ENCODE results near the gene ASH1L. TPM values are rescaled to one million over a fixed set of nuclear protein-coding genes. Genes with fewer than 3 reads are reported as not detected.

Gene ASH1L
- total RNA-seq, 4 donors from 2014 or later, result 58.3 to 101 (median 73.8) TPM

GRCh38 chr1:155304558-155305063 lies 258.0 kb downstream of the ASH1L start:
- Histone ChIP-seq H3K4me3 (peak overlapping the region in 1 of 4 donors; percentile 28), H3K27ac (peak overlapping the region in 1 of 4 donors; percentile 26), H3K4me1 (peaks cover 0 to 6% (median 4%) of the 10 kb centered on the region in 4 donors), H3K27me3 (no peaks in the 10 kb centered on the region), H3K36me3 (no peaks in the 10 kb centered on the region), H3K9me3 (no peaks in the 10 kb centered on the region)
- no peak for DNase-seq
- TF ChIP-seq POLR2A (IDR thresholded peaks at IDR 0.05), result no peak
- no peak for TF ChIP-seq CTCF (IDR thresholded peaks at IDR 0.05)

- no peak for DNase-seq
- Histone ChIP-seq H3K27me3 (no peaks in the 10 kb centered on the region), H3K36me3 (no peaks in the 10 kb centered on the region), H3K27ac (peak within 1 kb of the TSS in 2 of 4 donors; percentile 43 to 75), H3K4me1 (no peaks in the 10 kb centered on the region), H3K9me3 (no peaks in the 10 kb centered on the region), H3K4me3 (peak within 1 kb of the TSS in 1 of 4 donors; percentile 20)
- TF ChIP-seq POLR2A (IDR thresholded peaks at IDR 0.05) (no peak), CTCF (IDR thresholded peaks at IDR 0.05) (no peak)
Measured at GRCh38 chr1:155301342-155301841, 261.2 kb downstream of the ASH1L start, which contains the start of gene PKLR. TSS of gene PKLR (minus strand) at chr1:155301438. CDS start at chr1:155301395, 43 bp downstream.

- TF ChIP-seq POLR2A (IDR thresholded peaks at IDR 0.05) (peak in 1 of 2 donors; percentile 79), CTCF (IDR thresholded peaks at IDR 0.05) (peak in 3 of 6 experiments; percentile 26 to 50 (median 39))
- Histone ChIP-seq H3K36me3 (no peaks in the 10 kb centered on the region), H3K9me3 (no peaks in the 10 kb centered on the region), H3K27me3 (no peaks in the 10 kb centered on the region), H3K4me1 (no peaks in the 10 kb centered on the region), H3K4me3 (peak overlapping the region in 1 of 4 donors; percentile 20), H3K27ac (peak overlapping the region in 2 of 4 donors; percentile 43 to 75)
- peak in 2 of 3 donors; percentile 80 to 88 for DNase-seq
Measured at GRCh38 chr1:155300553-155301329, 261.9 kb downstream of the ASH1L start.

- no peaks in the 10 kb centered on the region for H3K4me1 ChIP-seq
- TF ChIP-seq POLR2A (IDR thresholded peaks at IDR 0.05) (no peak), CTCF (IDR thresholded peaks at IDR 0.05) (no peak)
- H3K36me3 ChIP-seq, result no peaks in the 10 kb centered on the region
- H3K9me3 ChIP-seq, result no peaks in the 10 kb centered on the region
- peak overlapping the region in 1 of 4 donors; percentile 20 for H3K4me3 ChIP-seq
- DNase-seq, result no peak
- no peaks in the 10 kb centered on the region for H3K27me3 ChIP-seq
- peak overlapping the region in 2 of 4 donors; percentile 43 to 75 for H3K27ac ChIP-seq
Measured at GRCh38 chr1:155300024-155300423, 262.6 kb downstream of the ASH1L start.

GRCh38 chr1:155297384-155297783 lies 265.2 kb downstream of the ASH1L start:
- no peaks in the 10 kb centered on the region for H3K27me3 ChIP-seq
- H3K4me3 ChIP-seq, result no peak overlapping the region
- H3K36me3 ChIP-seq, result no peaks in the 10 kb centered on the region
- TF ChIP-seq CTCF (IDR thresholded peaks at IDR 0.05), result no peak
- TF ChIP-seq POLR2A (IDR thresholded peaks at IDR 0.05), result no peak
- H3K4me1 ChIP-seq, result no peaks in the 10 kb centered on the region
- DNase-seq, result no peak
- H3K9me3 ChIP-seq, result no peaks in the 10 kb centered on the region
- no peak overlapping the region for H3K27ac ChIP-seq

Measured in Peyer's patch (tissue), 4 donors.